Activated CD4-positive, alpha-beta T cell treated with anti-CD3 and anti-CD28 coated beads, Interleukin-2, amount 10 ng/mL, durations not matched to agents 24 days and 14 days (primary cell): ENCODE data around the gene MAML1. TPM values are rescaled to one million over a fixed set of nuclear protein-coding genes. Genes with fewer than 3 reads are reported as not detected.

ENCODE experiments used
- DNase-seq: peaks from one replicate; pipeline ENCODE4 v3.0.0; 2022
- H3K27ac Mint-ChIP-seq: one replicate; pipeline ENCODE4 v1.8.0; 2022; ENCODE audit warnings: mild to moderate bottlenecking, mixed read lengths
- H3K27me3 Mint-ChIP-seq: one replicate; pipeline ENCODE4 v1.8.0; 2022; ENCODE audit warnings: mixed read lengths
- H3K36me3 Mint-ChIP-seq: one replicate; pipeline ENCODE4 v1.8.0; 2022; ENCODE audit warnings: low read depth, mild to moderate bottlenecking, mixed read lengths
- H3K4me1 Mint-ChIP-seq: one replicate; pipeline ENCODE4 v1.8.0; 2021; ENCODE audit warnings: mixed read lengths
- H3K4me3 Mint-ChIP-seq: one replicate; pipeline ENCODE4 v1.8.0; 2022; ENCODE audit warnings: mild to moderate bottlenecking, moderate library complexity, mixed read lengths
- H3K9me3 Mint-ChIP-seq: one replicate; pipeline ENCODE4 v1.8.0; 2021; ENCODE audit warnings: mixed read lengths
- intact Hi-C: fragments of 100-400 bp; cut with micrococcal nuclease; formaldehyde crosslinking; loops from one replicate; pipeline ENCODE4 v1.15.1; 2023
- total RNA-seq: library from RNA; stranded (reverse); gene quantifications from 2 replicates; pipeline ENCODE4 v1.2.3, GENCODE V29; 2022

MAML1 gene
- total RNA-seq, 1 donor from 2014 or later = 34.6 TPM

DNA sequence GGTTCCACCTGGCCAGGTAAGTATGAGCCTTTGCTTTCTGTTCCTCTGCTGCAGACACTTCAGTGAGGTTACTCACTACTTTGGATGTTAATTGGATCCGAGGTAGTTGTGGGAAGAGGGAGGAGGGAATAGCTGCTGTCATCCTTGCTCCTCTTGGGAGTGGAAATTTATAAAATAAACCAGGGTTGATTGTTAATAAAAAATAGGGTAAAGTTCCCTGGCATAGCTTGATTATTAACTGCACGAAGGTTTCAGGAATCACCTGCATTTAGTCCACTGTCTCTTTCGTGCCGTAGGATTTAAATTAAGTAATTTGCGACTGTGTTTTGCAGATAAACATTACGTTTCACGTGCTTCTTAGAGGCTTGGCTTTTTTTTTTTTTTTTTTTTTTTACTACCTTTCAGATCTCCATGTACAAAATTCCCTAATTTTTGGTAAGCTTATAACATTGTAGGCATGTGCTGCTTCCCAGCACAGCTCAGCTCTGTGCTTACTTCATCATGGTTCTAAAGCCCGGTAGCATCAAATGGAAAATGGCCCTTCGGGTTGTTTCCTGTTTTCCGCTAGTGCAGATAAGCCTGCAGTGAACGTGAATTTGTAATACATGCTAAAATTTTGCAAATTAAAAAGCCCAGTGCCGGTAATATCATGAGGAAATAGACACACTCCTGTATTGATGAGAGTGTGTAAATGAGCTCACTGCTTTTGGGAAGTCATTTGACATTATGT, 34.3 kb downstream of the MAML1 start:
- Mint-ChIP-seq H3K27me3 (no peaks in the 10 kb centered on the region), H3K9me3 (no peaks in the 10 kb centered on the region), H3K4me3 (no peak overlapping the region), H3K27ac (no peak overlapping the region), H3K36me3 (peaks cover 37% of the 10 kb centered on the region), H3K4me1 (peaks cover 25% of the 10 kb centered on the region)
- no peak for DNase-seq
- intact Hi-C loops = no loop called here

DNA sequence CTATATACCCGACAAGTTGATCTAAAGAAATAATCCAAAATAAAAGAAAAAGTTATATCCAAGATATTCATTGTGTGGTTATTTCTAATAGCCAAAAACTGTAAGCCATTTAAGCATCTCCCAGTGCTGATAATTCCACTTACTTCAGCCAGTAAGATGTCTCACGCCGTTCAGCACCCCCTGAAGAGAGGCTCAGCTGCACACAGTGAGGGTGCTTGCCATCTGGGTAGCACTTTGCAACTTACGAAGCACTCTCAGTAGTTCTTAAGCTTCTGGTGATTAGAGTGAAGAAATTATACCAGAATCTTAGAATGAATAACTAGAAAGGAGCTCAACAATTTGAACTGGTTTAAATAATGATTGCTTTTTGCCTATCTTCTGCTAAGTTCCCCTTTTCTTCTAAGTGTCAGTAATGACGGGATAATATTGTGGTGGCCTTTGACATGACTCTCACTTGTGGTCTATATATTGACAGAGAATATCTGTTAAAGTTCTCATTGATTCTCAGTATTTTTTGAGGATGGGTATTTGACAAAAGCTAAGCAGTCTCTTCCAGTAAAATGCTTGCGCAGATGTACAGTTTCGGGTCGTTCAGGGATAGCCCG, 35.0 kb downstream of the MAML1 start:
- Mint-ChIP-seq H3K4me1 (peaks cover 18% of the 10 kb centered on the region), H3K27ac (no peak overlapping the region), H3K27me3 (no peaks in the 10 kb centered on the region), H3K36me3 (peaks cover 42% of the 10 kb centered on the region), H3K9me3 (no peaks in the 10 kb centered on the region), H3K4me3 (no peak overlapping the region)
- DNase-seq = no peak
- intact Hi-C loops = no loop called here

DNA sequence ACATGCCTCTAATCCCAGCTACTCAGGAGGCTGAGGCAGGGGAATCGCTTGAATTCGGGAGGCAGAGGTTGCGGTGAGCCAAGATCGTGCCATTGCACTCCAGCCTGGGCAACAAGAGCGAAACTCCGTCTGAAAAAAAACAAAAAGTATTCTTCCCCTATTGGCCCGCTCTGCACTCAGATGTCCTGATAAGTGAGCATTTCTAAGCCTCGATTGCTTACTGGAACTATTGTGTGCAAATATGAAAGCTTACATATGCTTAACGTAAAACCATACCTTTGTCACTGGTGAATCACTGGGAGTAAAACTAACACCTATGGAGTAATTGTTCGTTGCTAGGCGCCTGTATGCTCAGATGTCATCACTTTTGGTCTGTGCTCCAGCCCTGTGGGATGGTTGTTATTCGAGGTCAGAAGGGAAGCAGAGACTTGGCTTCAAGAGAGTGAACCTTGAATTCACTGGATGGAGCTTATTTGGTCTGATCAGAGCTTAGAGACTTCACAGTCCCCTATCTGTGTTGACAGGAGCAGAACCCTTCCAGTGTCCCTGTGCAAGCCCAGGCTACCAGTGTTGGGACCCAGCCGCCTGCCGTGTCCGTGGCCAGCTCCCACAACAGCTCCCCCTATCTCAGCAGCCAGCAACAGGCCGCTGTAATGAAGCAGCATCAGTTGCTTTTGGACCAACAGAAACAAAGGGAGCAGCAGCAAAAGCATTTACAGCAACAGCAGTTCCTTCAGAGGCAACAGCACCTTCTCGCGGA, 35.9 kb downstream of the MAML1 start:
- no peaks in the 10 kb centered on the region for H3K27me3 Mint-ChIP-seq
- H3K4me1 Mint-ChIP-seq = peaks cover 10% of the 10 kb centered on the region
- DNase-seq = no peak
- intact Hi-C loops = no loop called here
- H3K9me3 Mint-ChIP-seq = no peaks in the 10 kb centered on the region
- peaks cover 51% of the 10 kb centered on the region for H3K36me3 Mint-ChIP-seq
- no peak overlapping the region for H3K4me3 Mint-ChIP-seq
- no peak overlapping the region for H3K27ac Mint-ChIP-seq

DNA sequence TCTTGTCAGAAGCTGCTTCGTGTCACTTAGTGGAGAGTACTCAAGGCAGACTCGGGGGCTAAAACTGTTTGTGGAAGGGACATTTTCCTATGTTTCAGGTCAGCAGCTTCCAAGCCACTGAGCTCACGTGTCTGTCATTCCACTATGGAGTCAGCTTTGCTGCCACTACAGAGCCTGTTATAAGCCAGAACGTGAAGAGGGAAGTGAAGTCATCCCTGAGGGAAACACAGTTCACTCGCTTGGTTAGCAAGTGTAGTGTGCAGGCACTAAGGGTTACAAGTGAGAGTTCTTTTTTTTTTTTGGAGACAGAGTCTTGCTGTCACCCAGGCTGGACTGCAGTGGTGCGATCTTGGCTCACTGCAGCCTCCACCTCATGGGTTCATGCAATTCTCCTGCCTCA, 36.6 kb downstream of the MAML1 start:
- no peaks in the 10 kb centered on the region for H3K27me3 Mint-ChIP-seq
- no peak overlapping the region for H3K27ac Mint-ChIP-seq
- H3K9me3 Mint-ChIP-seq = no peaks in the 10 kb centered on the region
- H3K36me3 Mint-ChIP-seq = peaks cover 53% of the 10 kb centered on the region
- intact Hi-C loops = no loop called here
- H3K4me1 Mint-ChIP-seq = peaks cover 6% of the 10 kb centered on the region
- H3K4me3 Mint-ChIP-seq = no peak overlapping the region
- DNase-seq = no peak

DNA sequence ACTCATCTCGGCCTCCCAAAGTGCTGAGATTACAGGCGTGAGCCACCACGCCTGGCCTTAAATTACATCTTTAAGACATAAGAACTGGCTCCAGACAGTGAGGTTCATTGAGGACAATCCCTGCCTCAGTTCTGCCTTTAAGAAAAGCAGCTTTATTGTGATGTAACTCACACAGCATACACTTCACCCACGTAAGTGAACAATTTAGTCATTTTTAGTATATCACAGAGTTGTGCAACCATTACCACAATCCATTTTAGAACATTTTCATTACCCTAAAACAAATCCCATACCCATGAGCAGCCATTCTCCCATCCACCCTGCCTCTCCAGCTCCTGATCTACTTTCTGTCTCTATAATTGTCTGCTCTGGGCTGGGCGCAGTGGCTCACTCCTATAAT, 37.2 kb downstream of the MAML1 start:
- Mint-ChIP-seq H3K27me3 (no peaks in the 10 kb centered on the region), H3K4me3 (no peak overlapping the region), H3K4me1 (peaks cover 6% of the 10 kb centered on the region), H3K9me3 (no peaks in the 10 kb centered on the region), H3K36me3 (peaks cover 53% of the 10 kb centered on the region), H3K27ac (no peak overlapping the region)
- intact Hi-C loops = no loop called here
- no peak for DNase-seq

DNA sequence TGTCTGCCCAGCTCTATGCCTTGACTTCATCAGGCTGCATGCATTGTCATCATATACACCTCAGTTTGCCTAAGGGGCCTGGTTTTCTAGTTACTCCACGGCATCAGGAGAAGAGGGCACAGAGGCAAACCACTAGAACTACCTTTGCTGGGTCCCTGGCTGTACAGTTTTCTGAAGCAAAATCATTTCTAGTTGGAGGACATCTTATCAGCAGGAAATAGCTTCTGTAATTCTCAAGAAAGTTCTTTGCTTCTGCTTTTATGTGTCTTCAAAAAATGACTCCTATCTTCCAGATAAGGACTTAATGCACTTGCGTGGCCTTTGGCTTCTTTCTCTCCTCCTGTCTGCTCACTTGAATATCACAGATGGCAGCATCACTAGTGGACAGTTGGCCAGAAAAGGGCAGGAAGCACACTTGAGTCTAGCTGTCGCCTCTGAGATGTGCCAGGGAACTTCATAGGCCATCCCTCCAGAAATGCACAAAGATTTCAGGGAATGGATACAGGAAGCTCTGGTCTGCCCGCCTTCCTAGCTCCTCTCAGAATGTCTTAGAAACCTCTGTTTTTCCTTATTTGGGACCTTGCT, 38.8 kb downstream of the MAML1 start:
- H3K4me3 Mint-ChIP-seq = no peak overlapping the region
- no peaks in the 10 kb centered on the region for H3K27me3 Mint-ChIP-seq
- H3K9me3 Mint-ChIP-seq = no peaks in the 10 kb centered on the region
- peaks cover 2% of the 10 kb centered on the region for H3K4me1 Mint-ChIP-seq
- intact Hi-C loops = no loop called here
- no peak for DNase-seq
- peaks cover 47% of the 10 kb centered on the region for H3K36me3 Mint-ChIP-seq
- no peak overlapping the region for H3K27ac Mint-ChIP-seq

DNA sequence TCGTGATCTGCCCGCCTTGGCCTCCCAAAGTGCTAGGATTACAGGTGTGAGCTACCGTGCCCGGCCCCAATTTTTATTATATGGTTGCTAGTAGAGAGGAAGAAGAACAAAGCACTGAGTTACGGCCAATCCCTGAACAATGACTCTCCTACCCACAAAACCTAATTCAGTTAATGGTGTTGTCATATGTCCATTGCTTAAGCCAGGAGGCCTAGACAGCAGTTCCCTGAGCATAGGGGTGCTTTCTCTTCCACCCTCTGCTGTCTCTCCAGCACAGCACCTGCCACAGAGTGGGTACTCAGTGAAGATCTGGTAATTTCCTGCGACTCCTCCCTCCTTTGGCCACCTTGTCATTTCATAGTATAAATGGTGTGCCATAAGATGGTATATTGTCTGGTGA, 39.7 kb downstream of the MAML1 start:
- H3K4me3 Mint-ChIP-seq = no peak overlapping the region
- intact Hi-C loops = no loop called here
- DNase-seq = no peak
- peaks cover 47% of the 10 kb centered on the region for H3K36me3 Mint-ChIP-seq
- no peak overlapping the region for H3K27ac Mint-ChIP-seq
- H3K9me3 Mint-ChIP-seq = no peaks in the 10 kb centered on the region
- H3K27me3 Mint-ChIP-seq = no peaks in the 10 kb centered on the region
- H3K4me1 Mint-ChIP-seq = peaks cover 2% of the 10 kb centered on the region

DNA sequence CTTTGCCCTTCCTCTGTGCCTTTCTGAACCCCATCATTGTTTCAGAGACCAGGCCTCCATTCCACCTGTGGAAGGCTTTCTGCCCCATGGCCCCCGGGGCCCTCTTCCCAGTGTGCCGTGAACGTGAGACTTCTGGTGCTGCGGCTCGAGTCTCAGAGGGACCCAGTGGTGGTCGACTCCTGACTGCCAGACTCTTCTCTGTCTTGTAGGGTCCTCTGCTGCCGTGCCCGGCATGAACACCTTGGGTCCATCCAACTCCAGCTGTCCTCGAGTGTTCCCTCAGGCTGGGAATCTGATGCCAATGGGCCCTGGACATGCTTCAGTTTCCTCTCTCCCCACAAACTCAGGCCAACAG, 41.0 kb downstream of the MAML1 start:
- Mint-ChIP-seq H3K27me3 (no peaks in the 10 kb centered on the region), H3K36me3 (peaks cover 44% of the 10 kb centered on the region), H3K9me3 (no peaks in the 10 kb centered on the region), H3K27ac (no peak overlapping the region), H3K4me1 (no peaks in the 10 kb centered on the region), H3K4me3 (no peak overlapping the region)
- no peak for DNase-seq
- intact Hi-C loops = no loop called here

DNA sequence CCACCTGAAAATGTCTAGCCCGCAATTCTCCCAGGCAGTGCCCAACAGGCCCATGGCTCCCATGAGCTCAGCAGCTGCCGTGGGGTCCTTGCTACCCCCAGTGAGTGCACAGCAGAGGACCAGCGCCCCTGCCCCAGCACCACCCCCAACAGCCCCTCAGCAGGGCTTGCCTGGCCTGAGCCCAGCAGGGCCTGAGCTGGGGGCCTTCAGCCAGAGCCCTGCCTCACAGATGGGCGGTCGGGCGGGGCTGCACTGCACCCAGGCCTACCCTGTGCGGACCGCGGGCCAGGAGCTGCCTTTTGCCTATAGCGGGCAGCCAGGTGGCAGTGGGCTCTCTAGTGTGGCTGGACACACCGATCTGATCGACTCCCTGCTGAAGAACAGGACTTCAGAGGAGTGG, 41.8 kb downstream of the MAML1 start:
- H3K27me3 Mint-ChIP-seq = no peaks in the 10 kb centered on the region
- H3K27ac Mint-ChIP-seq = no peak overlapping the region
- no peak for DNase-seq
- no peaks in the 10 kb centered on the region for H3K9me3 Mint-ChIP-seq
- H3K4me1 Mint-ChIP-seq = no peaks in the 10 kb centered on the region
- intact Hi-C loops = no loop called here
- H3K4me3 Mint-ChIP-seq = no peak overlapping the region
- peaks cover 44% of the 10 kb centered on the region for H3K36me3 Mint-ChIP-seq

DNA sequence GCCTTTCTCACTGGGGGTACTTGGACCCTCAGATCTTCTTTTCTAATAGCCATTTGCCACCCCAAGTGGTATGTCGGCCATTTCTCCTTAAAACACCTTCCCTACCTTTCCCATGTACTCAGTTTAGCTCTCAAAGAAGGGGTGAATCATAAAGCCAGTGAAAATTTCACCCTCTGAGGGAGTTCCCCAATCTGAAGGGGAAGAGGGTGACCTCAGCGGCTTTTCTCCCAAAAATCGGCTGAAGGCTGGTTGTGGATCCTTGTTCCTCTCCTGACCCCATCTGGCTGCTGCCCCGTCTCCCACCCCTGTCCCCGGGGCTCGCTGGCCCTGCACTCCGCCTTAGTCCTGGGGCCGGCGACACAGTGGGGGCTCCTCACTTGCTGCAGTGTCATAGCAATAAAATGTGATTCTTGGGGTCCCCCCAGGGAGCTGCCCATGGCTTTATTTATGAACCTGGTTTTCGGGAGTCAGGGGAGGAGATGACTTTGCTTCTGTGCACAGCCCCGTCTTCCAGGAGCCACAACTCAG, 43.9 kb downstream of the MAML1 start:
- intact Hi-C loops = no loop called here
- Mint-ChIP-seq H3K36me3 (peaks cover 32% of the 10 kb centered on the region), H3K9me3 (no peaks in the 10 kb centered on the region), H3K27me3 (no peaks in the 10 kb centered on the region), H3K4me1 (no peaks in the 10 kb centered on the region), H3K27ac (no peak overlapping the region), H3K4me3 (no peak overlapping the region)
- DNase-seq = no peak

DNA sequence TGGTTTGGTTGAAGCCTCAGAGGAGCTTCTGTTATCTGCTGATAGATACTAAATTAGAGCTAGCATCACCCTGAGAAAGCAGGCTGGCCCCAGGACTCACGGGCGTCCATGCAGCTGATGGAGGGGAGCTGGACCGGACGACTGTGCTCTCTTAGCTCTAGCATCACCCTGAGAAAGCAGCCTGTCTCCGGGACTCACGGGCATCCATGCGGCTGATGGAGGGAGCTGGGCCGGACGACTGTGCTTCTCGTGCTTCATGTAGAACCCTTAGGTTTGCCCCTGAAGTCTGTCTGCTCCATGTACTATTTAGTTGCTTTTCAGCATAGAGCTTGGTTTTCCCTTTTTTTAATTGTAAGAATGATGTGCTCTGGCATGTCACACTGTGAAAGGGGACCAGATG, 44.8 kb downstream of the MAML1 start:
- Mint-ChIP-seq H3K36me3 (peaks cover 26% of the 10 kb centered on the region), H3K27ac (no peak overlapping the region), H3K4me1 (no peaks in the 10 kb centered on the region), H3K4me3 (no peak overlapping the region), H3K9me3 (no peaks in the 10 kb centered on the region), H3K27me3 (no peaks in the 10 kb centered on the region)
- no peak for DNase-seq
- intact Hi-C loops = no loop called here

DNA sequence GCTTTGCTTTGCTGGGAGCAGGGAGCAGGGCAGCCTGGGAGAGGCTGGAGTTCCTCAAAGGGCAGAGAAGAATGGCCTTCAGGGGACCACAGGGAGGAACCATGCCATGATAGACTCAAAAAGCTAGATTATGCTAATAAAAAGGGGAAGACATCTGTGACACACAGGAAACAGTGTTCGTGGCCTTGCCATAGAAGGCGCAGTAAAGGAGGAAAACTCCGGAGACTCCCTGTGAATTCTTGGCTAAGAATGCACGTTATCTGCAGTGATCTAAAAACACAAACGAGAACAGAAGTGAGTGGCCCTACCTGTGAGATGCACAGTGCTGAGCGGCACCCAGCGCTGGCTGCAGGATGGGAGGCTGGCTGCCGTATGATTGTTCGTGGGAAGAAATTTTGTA, 45.3 kb downstream of the MAML1 start:
- no peak for DNase-seq
- Mint-ChIP-seq H3K9me3 (no peaks in the 10 kb centered on the region), H3K4me1 (no peaks in the 10 kb centered on the region), H3K4me3 (no peak overlapping the region), H3K27me3 (no peaks in the 10 kb centered on the region), H3K27ac (no peak overlapping the region), H3K36me3 (peaks cover 21% of the 10 kb centered on the region)
- intact Hi-C loops = no loop called here

DNA sequence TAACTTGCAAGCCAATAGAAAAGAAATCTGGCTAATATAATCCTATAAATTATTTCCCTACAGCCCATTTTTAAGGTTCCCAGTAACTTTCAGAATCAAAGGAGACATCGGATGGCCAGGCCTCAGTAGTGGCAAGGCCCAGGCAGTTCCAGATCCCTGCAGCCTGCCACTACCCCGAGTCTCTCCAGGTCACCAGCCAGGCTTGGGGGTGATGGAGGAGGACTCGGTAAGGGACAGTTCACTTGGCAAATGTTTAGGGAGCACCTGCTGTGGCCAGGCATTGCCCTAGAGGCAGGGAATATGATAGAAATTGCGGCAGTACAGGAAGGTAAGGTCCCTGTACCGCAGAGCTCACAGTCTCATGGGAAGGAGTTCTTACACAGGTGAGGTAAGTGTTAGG, 46.0 kb downstream of the MAML1 start:
- Mint-ChIP-seq H3K4me1 (no peaks in the 10 kb centered on the region), H3K9me3 (no peaks in the 10 kb centered on the region), H3K4me3 (no peak overlapping the region), H3K27me3 (no peaks in the 10 kb centered on the region), H3K27ac (no peak overlapping the region), H3K36me3 (peaks cover 14% of the 10 kb centered on the region)
- intact Hi-C loops = no loop called here
- DNase-seq = no peak

DNA sequence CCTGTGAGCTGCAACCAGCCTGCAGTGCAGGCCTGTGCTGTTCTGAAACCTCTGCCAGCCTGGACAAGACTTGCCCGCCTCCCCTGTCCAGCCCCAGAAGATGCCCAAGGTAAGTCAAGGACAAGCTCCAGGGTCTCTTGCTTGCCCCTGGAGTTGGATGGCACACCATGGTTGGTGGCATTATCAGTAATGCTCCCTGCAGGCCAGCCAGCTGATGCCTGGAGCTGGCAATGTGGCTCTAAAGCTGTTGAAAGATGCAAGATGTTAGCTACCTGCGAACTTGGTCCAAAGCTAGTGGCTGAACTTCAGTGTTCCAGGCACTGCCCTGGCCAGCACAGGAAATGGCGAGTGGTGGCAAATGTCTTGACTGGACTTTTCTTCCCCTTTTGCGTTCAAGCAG, 47.2 kb downstream of the MAML1 start:
- Mint-ChIP-seq H3K4me3 (no peak overlapping the region), H3K36me3 (peaks cover 12% of the 10 kb centered on the region), H3K27me3 (no peaks in the 10 kb centered on the region), H3K9me3 (no peaks in the 10 kb centered on the region), H3K4me1 (no peaks in the 10 kb centered on the region), H3K27ac (no peak overlapping the region)
- intact Hi-C loops = no loop called here
- no peak for DNase-seq
